Adrenal gland (tissue), 12 donors: ENCODE data around the gene KCTD5. TPM values are rescaled to one million over a fixed set of nuclear protein-coding genes. Genes with fewer than 3 reads are reported as not detected.

Source experiments
- DNase-seq, 7 donors: peaks; one replicate each; pipeline ENCODE4 v3.0.0-alpha.2; 2019 to 2020
- H3K27ac ChIP-seq, 5 donors: fragments of 200-600 bp; sonication (generic) in 4 of 5; 1 replicate in 3 of 5; 2 replicates in 2 of 5; pipeline versions ENCODE4 v1.5.1 to v1.8.0; 2016 to 2020; ENCODE audit warnings: mild to moderate bottlenecking in 1 of 5
- H3K27me3 ChIP-seq: fragments of 200-600 bp; 2 replicates; pipeline ENCODE4 v1.8.0; 2021
- H3K36me3 ChIP-seq, 2 donors: fragments of 200-600 bp; replicated peaks in 1 of 2; 1 replicate in 1 of 2; 2 replicates in 1 of 2; pipeline versions ENCODE4 v1.5.1 to v1.8.0; 2018 to 2022
- H3K4me1 ChIP-seq, 2 donors: fragments of 200-600 bp; replicated peaks in 1 of 2; 1 replicate in 1 of 2; 2 replicates in 1 of 2; pipeline versions ENCODE4 v1.5.1 to v1.8.0; 2018 to 2021
- H3K4me3 ChIP-seq, 4 donors: fragments of 200-600 bp; sonication (generic) in 3 of 4; one replicate each; pipeline ENCODE4 v1.5.1; 2016 to 2018
- H3K9me3 ChIP-seq, 3 donors: fragments of 200-600 bp; sonication (generic) in 1 of 3; replicated peaks in 1 of 3; 1 replicate in 2 of 3; 2 replicates in 1 of 3; pipeline versions ENCODE4 v1.5.1 to v1.8.0; 2016 to 2021
- POLR2A ChIP-seq, 2 donors: fragments of 450-650 bp; IDR thresholded peaks; one replicate each; pipeline ENCODE4 v1.6.1; 2017; ENCODE audit warnings: antibody characterized with exemption in 2 of 2, mild to moderate bottlenecking in 2 of 2, moderate library complexity in 1 of 2
- WGBS, 4 donors: extraction: QIAGEN DNeasy Blood & Tissue Kit in 2 of 4; methylation state at CpG; one replicate each; pipeline versions ENCODE4 v1.1.5 to v1.1.7; 2013 to 2017; 5-methylcytosine and 5-hydroxymethylcytosine counted together
- intact Hi-C, 2 donors: fragments of 100-400 bp; cut with DNase I; formaldehyde crosslinking; loops; one replicate each; pipeline versions ENCODE4 v1.14.1 to v1.15.0; 2022 to 2023
- polyA plus RNA-seq, 3 donors: library from polyadenylated mRNA; stranded (reverse); fragments of 200-250 nt in 2 of 3; fragments of 350-450 nt in 1 of 3; fragmentation: Illumina TruSeq in 1 of 3; extraction: RNeasy Lipid Tissue Mini Kit (QIAGEN cat#74804) in 1 of 3; gene quantifications; one replicate each; pipeline ENCODE4 v1.2.3, GENCODE V29; 2013 to 2014
- total RNA-seq, 9 donors: library from RNA; depleted of rRNA in 4 of 9; stranded (reverse); fragments of >200 nt in 4 of 9; fragments of 120-200 nt in 1 of 9; fragmentation: NEBNext Ultra II Directional in 1 of 9; extraction: Animal tissue kit (Norgen Biotek cat#: 25700) in 1 of 9; gene quantifications; one replicate each; pipeline versions ENCODE4 v1.1.0 to v1.2.4, GENCODE V29; 2013 to 2023
- TF ChIP-seq, protein P1 (sequence below), 6 experiments: fragments of 450-650 bp in 4 of 6; fragments of 200-600 bp in 2 of 6; sonication (generic) in 1 of 6; IDR thresholded peaks; 1 replicate in 5 of 6; 2 replicates in 1 of 6; pipeline versions ENCODE4 v1.5.1 to v1.8.0; 2016 to 2021; ENCODE audit warnings: antibody characterized with exemption in 6 of 6, mild to moderate bottlenecking in 2 of 6, moderate library complexity in 1 of 6
- donor health status: healthy with polysubstance abuse.
- donor health status: Bipolar disorder and iron deficiency.
- donor health status: DM: yes; HTN: yes; CAD: no.
- donor health status: DM: no; HTN: no; CAD: no.
- donor health status: DM: no; HTN: no; CAD: no.
- donor health status: DM: yes; HTN: yes; CAD: no.

The KCTD5 gene
- total and polyA plus RNA-seq, 12 donors: 11.0 to 81.5 (median 18.7) TPM

DNA sequence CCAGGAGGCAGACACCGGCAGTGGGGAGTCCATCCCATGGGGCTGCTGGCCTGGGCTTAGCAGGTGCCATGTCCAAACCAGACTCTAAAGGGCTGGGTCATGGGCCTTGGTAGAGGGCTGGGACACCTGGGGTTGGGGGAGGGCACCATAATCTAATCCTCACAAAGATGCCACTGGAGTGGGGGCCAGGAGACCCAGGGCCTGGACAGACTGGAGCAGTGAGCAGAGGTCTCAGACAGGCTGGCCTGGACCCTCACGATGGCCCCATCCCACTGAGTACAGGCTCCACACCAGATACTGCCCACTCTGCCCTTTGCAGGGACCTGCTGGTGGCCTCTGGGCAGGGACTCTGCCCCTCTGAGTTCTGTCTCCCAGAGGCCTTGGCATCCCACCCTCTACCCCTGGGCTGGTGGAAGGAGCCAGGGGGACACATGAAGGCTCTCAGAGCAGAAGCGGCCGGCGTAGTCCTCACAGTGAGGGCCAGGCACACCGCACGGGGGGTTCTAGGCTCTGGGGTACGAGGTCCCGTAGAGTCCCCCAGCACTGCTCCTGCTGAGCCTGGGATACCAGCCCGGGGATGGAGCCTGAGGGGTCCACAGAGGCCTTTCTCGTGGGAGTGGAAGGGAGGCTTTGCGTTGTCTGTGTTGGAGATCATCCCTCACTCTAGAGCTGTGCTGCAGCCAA lies 60.1 kb downstream of the KCTD5 start:
- 87 to 94% (median 90%) methylated on average over 11 to 12 of the region's 12 CpGs for WGBS, 4 donors
- Histone ChIP-seq H3K9me3 (no peaks in the 10 kb centered on the region), H3K27me3 (no peaks in the 10 kb centered on the region), H3K36me3 (no peaks in the 10 kb centered on the region), H3K27ac (no peak overlapping the region), H3K4me1 (no peaks in the 10 kb centered on the region), H3K4me3 (no peak overlapping the region)
- TF ChIP-seq, protein P1, sequence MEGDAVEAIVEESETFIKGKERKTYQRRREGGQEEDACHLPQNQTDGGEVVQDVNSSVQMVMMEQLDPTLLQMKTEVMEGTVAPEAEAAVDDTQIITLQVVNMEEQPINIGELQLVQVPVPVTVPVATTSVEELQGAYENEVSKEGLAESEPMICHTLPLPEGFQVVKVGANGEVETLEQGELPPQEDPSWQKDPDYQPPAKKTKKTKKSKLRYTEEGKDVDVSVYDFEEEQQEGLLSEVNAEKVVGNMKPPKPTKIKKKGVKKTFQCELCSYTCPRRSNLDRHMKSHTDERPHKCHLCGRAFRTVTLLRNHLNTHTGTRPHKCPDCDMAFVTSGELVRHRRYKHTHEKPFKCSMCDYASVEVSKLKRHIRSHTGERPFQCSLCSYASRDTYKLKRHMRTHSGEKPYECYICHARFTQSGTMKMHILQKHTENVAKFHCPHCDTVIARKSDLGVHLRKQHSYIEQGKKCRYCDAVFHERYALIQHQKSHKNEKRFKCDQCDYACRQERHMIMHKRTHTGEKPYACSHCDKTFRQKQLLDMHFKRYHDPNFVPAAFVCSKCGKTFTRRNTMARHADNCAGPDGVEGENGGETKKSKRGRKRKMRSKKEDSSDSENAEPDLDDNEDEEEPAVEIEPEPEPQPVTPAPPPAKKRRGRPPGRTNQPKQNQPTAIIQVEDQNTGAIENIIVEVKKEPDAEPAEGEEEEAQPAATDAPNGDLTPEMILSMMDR (IDR thresholded peaks at IDR 0.05): no peak
- no peak for TF ChIP-seq POLR2A (IDR thresholded peaks at IDR 0.05)
- DNase-seq: no peak
- intact Hi-C loops: no loop called here

DNA sequence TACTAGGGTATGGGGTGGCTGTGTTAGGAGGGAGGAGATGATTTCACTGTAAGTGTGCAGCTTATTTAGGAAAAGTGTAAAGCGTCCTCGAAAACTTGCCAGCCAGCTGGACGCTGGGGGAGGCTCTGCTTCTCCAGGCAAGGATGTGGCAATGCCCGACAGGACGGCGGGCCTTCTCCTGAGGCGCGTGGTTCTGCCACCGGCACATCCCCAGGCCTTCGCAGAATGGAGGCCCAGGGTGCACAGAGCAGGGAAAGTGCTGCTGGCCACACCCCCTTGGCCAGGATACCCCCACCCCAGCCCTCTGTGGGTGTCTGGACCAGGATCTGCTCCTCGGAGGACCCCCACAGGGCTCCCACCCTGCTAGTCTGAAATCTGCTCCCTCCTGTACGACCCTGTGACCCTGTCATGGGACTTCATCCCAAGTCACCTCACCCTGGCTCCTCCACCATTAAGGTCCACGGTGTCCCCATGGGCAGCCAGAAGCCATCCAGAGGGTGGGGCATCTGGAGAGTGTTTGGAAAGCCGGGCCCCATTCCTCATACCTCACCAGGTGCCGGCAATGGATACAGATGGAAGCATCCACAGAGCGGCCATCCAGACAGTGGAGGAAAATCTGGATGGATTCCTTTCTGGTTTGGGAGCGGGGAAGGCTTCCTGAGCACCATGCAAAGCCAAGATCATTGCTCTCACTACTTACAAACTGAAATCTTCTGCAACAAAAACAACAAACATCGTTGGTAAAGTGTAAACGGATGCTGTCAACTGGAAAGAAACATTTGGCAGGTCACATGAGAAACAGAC lies 60.9 kb downstream of the KCTD5 start:
- H3K27ac ChIP-seq: no peak overlapping the region
- H3K27me3 ChIP-seq: no peaks in the 10 kb centered on the region
- H3K4me3 ChIP-seq: no peak overlapping the region
- no peaks in the 10 kb centered on the region for H3K4me1 ChIP-seq
- H3K36me3 ChIP-seq: no peaks in the 10 kb centered on the region
- DNase-seq: no peak
- no peaks in the 10 kb centered on the region for H3K9me3 ChIP-seq
- intact Hi-C loops: no loop called here
- no peak for TF ChIP-seq POLR2A (IDR thresholded peaks at IDR 0.05)
- TF ChIP-seq, protein P1 (IDR thresholded peaks at IDR 0.05): no peak
- WGBS, 4 donors: 85 to 91% (median 89%) methylated on average over 15 to 19 of the region's 19 CpGs

DNA sequence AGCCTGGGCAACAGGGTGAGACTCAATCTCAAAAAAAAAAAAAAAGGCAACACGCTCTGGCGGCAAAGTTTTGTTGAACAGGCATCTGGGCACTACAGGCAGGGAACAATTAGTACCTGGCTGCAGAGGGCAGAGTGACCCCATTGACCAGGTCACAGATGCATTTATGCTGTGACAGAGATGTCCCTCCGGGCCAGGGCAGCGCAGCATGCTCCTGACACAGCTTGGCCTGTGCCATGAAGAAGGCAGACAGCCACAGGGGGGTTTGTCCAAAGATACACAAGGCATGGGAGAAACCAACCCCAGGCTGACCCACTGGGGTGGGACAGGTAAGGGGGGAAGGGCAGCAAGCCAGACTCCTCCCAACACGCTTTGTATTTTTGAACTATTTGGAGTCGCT lies 62.4 kb downstream of the KCTD5 start:
- H3K4me3 ChIP-seq: no peak overlapping the region
- DNase-seq: no peak
- no peak overlapping the region for H3K27ac ChIP-seq
- 85 to 92% (median 92%) methylated on average over 6 of the region's 6 CpGs for WGBS, 4 donors
- no peaks in the 10 kb centered on the region for H3K4me1 ChIP-seq
- TF ChIP-seq, protein P1 (IDR thresholded peaks at IDR 0.05): no peak
- no peak for TF ChIP-seq POLR2A (IDR thresholded peaks at IDR 0.05)
- H3K9me3 ChIP-seq: no peaks in the 10 kb centered on the region
- no peaks in the 10 kb centered on the region for H3K36me3 ChIP-seq
- intact Hi-C loops: no loop called here
- H3K27me3 ChIP-seq: no peaks in the 10 kb centered on the region

DNA sequence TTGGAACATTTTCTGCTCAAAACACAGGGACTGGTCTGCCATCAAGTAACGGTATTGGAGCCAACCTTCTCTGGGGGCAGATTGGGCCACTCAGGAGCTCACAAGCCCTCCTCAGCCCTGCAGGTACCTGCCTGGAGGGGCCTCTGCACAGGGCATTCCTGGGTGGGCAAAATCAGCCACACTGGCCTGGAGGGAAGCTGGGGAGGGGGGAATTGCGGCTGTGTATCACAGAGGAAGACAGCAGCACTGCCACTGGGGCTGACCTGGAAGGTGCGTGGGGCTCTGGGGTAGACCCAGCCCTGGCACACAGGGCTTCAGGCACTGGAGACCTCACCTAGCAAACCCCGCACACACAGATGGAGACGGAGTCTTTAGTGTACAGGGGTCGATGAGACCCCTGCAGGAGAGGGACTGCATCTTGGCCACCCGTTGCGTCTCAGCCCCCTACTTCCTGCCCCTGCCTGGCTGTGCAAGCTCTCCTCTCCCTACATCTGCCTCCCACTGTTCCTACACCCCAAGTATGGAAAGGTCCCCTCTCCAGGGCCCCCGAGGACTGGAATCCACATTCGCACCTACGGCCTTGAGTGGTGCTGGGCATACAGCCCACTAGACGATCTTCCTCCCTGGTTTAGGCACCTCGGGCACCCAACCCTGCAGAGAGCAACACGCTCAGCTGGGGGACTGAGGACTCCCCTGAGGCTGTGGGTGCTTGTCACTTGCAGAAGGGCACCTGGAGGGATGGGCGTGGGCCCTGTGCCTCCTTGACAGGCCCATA lies 63.0 kb downstream of the KCTD5 start:
- H3K27me3 ChIP-seq: no peaks in the 10 kb centered on the region
- no peak overlapping the region for H3K4me3 ChIP-seq
- WGBS, 4 donors: 54 to 71% (median 61%) methylated on average over 13 to 15 of the region's 15 CpGs
- no peaks in the 10 kb centered on the region for H3K4me1 ChIP-seq
- H3K27ac ChIP-seq: no peak overlapping the region
- DNase-seq: no peak
- intact Hi-C loops: no loop called here
- TF ChIP-seq, protein P1 (IDR thresholded peaks at IDR 0.05): no peak
- no peak for TF ChIP-seq POLR2A (IDR thresholded peaks at IDR 0.05)
- H3K36me3 ChIP-seq: no peaks in the 10 kb centered on the region
- no peaks in the 10 kb centered on the region for H3K9me3 ChIP-seq
